Embryonic facial prominence (tissue), 1 donor: ENCODE results near the gene A4GALT.
"Not testable (repeated sequence)": the region's sequence is repeated elsewhere in the genome, so short reads cannot be mapped to it uniquely, and the experiment has no call there.

Source experiments
- DNase-seq: peaks from one replicate; pipeline ENCODE4 v3.0.0-alpha.2; 2016; ENCODE audit errors: extremely low spot score

A4GALT gene

GRCh38 chr22:42683578-42684283 lies 36.9 kb downstream of the A4GALT start:
- no peak for DNase-seq

GRCh38 chr22:42682113-42682851 lies 38.4 kb downstream of the A4GALT start:
- no peak for DNase-seq

GRCh38 chr22:42680648-42681047 lies 40.0 kb downstream of the A4GALT start:
- DNase-seq = no peak

GRCh38 chr22:42679691-42680090 lies 41.0 kb downstream of the A4GALT start:
- DNase-seq = no peak

GRCh38 chr22:42678894-42679293 lies 41.8 kb downstream of the A4GALT start:
- DNase-seq = no peak

- not testable (repeated sequence) for DNase-seq
Measured at GRCh38 chr22:42677936-42678335, 42.7 kb downstream of the A4GALT start.

GRCh38 chr22:42676059-42676607 lies 44.5 kb downstream of the A4GALT start:
- no peak for DNase-seq

GRCh38 chr22:42673898-42674401 lies 46.7 kb downstream of the A4GALT start:
- no peak for DNase-seq

- DNase-seq = not testable (repeated sequence)
Measured at GRCh38 chr22:42673071-42673470, 47.6 kb downstream of the A4GALT start.

- DNase-seq = no peak
Measured at GRCh38 chr22:42670921-42671709, 49.6 kb downstream of the A4GALT start.

GRCh38 chr22:42670046-42670445 lies 50.6 kb downstream of the A4GALT start:
- DNase-seq = no peak

GRCh38 chr22:42666393-42666792 lies 54.3 kb downstream of the A4GALT start:
- DNase-seq = not testable (repeated sequence)

- DNase-seq = no peak
Measured at GRCh38 chr22:42664976-42665831, 55.5 kb downstream of the A4GALT start.

GRCh38 chr22:42661985-42662831 lies 58.5 kb downstream of the A4GALT start:
- DNase-seq = no peak

- DNase-seq = no peak
Measured at GRCh38 chr22:42656578-42656977, 64.1 kb downstream of the A4GALT start.

GRCh38 chr22:42655693-42656092 lies 65.0 kb downstream of the A4GALT start:
- no peak for DNase-seq

- DNase-seq = no peak
Measured at GRCh38 chr22:42654436-42655073, 66.1 kb downstream of the A4GALT start.

GRCh38 chr22:42653999-42654398 lies 66.7 kb downstream of the A4GALT start:
- DNase-seq = no peak

- DNase-seq = no peak
Measured at GRCh38 chr22:42651134-42651533, 69.5 kb downstream of the A4GALT start.
